Measurements from ENCODE around the gene SLC1A2. TPM values are rescaled to one million over a fixed set of nuclear protein-coding genes. Genes with fewer than 3 reads are reported as not detected.

The SLC1A2 gene
- total RNA-seq, 2 donors from 2014 or later, result 1.9 to 2.9 TPM

DNA sequence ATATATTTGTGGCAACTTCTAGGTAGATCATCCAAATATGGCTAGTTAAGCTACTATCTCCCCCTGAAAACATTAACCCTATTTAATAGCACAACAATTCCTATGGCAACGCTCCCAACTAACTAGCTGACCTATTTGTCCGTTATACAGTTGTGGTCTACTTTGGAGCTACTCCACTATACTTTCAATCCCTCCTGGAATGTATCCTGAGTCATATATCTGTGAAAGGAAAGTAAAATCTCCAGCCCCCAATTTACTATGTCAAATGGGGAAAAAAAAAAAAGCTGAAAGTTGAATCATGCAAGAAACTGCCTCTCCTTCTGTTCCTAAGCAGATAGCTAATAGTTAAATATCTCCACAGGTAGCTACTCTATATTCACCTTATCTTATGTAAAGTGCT lies 151.9 kb downstream of the SLC1A2 start:
- intact Hi-C loops (cut with DNase I), result no loop called here
- no peak for DNase-seq (ENCODE audit: low spot score)

DNA sequence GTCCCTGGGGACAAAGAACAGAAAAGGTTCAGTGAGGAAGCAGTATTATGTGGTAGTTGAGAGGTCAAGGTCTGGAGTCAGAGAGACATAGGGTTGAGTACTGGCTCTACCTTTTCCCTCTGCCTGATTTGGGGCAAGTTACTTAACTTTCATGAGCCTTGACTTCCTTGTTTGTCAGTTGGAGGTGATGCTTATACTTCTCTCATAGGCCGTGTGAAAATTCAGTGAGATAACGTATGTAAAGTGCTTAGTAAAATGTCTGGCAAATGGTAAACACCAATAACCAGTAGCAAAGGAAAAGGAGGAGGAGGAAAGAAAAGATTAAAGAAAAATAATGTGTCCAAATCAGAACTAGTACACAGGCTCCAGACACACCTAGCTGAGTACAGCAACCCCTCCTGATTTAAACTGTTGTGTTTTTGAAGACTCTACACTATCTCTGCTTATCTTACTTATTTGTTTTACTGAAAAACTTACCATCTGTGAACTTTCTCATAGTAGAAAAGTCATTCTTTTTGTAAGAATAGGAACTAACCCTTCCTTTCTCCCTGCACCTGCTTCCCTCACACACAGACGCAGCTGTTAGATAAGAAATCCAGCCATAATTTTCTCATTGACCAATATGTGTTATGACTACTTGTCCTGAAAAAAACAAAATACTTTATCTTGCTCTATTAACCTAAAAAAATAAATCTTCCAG lies 153.5 kb downstream of the SLC1A2 start:
- intact Hi-C loops (cut with DNase I), result no loop called here
- DNase-seq (ENCODE audit: low spot score), result no peak

DNA sequence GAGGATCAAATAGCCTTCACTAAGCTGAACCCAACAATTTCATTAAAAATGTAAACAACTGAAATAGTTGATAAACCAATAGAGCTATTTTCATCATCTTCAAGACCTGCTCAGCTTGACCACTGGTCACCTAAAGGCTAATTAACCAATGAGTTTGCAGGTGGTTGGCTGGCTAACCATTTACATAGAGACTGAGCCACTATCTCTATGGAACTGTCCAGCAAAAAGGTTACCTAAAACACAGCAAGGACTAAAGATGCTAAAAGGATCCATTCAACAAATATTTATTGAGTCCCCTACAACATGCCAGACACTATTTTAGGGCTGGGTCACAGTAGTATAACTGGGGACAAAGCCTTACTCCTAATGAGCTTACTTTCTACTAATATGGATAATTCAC lies 156.6 kb downstream of the SLC1A2 start:
- intact Hi-C loops (cut with DNase I), result no loop called here
- no peak for DNase-seq (ENCODE audit: low spot score)

DNA sequence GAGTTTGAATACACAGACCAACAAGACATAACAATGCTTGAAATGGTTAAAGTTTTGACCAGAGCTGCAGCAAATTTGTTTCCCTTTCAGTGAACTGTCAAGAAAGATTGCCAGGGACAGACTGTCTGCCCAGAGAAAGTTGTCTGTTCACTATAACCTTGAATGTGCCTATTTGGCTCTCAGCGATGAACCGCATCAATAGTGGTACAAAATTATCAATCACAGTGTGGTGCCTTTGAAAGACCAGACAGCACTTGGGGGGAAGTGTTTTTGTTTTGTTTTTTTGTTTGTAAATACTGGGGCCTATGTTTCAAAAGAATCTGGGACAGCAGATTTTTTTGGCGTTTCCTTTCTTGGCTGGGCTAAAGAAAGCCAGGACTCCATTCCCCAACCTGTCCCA lies 157.3 kb downstream of the SLC1A2 start:
- intact Hi-C loops (cut with DNase I), result no loop called here
- no peak for DNase-seq (ENCODE audit: low spot score)

DNA sequence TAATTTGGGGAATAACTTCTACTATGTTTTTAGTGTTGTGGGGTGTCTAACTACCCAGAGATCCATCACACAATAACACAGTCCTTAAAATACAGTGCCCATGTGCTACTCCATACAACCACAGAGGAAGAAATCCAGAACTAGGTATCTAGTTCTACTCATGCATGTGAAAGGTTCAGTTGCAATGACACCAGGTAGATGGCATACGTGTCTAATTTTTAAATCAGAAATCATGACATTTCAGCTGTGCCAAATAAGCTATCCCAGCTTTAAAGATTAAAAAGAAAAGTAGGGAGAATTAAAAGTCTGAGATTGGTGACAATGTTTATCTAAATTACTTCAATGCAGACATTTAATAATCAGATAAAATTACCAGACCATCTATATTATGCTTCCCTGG lies 158.2 kb downstream of the SLC1A2 start:
- DNase-seq (ENCODE audit: low spot score), result no peak
- intact Hi-C loops (cut with DNase I), result no loop called here

DNA sequence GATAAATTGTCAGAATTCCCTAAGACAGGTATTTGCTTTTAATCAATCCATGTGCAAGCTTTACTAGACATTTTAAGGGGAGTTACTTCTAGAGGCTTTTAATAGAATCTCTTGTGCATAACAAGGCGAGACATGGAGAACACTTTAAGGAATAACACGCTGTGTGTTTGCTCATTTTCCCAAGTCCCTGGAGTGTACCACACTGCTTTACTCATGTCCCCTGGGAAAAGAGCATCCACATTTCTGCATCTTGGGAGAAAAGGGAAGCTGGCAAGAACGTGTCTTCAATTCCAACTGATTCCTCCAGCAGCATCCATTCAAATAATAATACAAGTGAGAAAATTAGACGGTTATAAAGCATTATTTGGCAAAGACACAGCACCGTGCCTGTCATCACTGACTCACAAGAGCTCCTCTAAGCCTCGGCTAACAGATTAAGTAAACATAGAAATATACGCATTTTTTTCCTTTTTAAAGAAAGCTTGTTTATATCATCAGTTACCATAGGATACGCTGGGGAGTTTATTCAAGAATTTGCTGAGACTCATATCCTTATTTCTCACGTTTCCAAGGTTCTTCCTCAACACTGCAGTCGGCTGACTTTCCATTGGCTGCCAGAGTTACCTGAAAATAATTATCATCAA lies 158.9 kb downstream of the SLC1A2 start:
- intact Hi-C loops (cut with DNase I), result no loop called here
- no peak for DNase-seq (ENCODE audit: low spot score)

DNA sequence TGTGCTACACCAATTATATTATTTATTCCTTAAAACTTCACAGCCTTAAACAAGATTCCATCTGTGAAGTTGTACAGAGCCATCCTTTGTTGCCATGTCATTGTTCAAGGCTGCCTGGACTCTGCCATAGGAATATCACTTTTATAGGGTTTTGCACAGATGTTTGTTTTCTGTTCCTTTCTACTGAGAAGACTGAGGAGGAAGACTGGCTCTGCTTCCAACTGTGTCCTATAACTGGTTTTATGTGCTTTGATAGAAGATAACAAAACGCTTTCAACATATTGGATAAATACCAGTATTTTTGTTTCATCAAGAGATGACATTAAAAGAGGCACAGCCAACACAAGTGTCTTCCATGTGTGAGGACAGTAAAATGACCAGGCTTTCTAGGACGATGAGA lies 159.8 kb downstream of the SLC1A2 start:
- no peak for DNase-seq (ENCODE audit: low spot score)
- intact Hi-C loops (cut with DNase I), result no loop called here

DNA sequence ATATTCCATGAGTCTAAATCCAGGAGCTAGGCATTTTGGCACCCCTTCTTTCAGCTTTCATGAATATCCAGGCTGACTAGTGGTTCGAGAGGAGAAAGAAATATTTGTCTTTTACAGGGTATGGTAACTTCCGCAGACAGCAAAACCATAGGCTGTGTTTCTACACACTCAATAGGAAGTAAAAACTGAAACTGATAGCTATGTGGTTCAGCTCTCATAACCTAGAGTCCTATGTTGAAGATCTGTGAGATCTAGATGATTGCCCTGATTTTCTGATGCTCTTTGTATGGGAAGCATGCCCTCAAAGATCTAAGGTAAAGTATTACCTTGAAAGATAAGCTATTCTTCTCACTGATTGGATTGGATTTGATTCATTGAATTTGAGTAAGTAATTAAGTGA lies 162.1 kb downstream of the SLC1A2 start:
- intact Hi-C loops (cut with DNase I), result no loop called here
- no peak for DNase-seq (ENCODE audit: low spot score)

DNA sequence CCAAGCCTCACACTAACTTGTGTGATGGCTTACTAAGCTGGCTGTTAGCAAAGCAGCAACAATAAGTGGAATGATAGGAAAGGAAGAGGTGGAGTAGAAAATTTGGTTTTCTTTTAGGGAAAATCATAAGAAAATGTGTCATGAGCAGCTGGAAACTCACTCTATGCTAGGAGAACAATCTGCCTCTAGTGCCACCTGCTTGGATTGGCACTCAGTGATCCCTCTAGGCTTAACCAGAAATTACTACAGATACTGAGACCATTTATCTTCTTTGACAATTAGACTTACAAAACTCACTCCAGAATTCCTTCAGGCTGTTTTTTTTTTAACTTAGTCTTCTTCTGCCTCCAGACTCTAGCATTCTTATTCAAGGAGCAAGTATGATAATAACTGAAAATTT lies 163.1 kb downstream of the SLC1A2 start:
- no peak for DNase-seq (ENCODE audit: low spot score)
- intact Hi-C loops (cut with DNase I), result no loop called here

DNA sequence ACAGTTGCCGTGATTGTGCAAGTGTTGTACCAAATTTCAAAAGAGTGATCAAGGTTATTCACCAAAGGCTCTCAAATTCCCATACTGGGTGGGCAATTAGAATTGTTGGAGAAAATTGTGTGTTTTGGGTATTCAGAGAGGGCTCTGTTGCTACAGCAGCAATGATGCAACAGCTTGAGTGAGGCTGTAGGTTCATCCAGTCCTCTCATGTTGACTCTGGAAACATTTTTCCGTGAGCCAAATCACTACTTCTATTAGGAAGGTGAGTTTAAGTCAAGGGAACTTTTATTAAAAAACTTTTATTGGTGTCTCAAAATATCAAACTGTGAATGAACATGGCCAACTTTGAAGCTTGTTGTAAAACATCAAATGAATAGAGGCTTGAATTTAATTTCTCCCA lies 163.8 kb downstream of the SLC1A2 start:
- intact Hi-C loops (cut with DNase I), result no loop called here
- DNase-seq (ENCODE audit: low spot score), result no peak

DNA sequence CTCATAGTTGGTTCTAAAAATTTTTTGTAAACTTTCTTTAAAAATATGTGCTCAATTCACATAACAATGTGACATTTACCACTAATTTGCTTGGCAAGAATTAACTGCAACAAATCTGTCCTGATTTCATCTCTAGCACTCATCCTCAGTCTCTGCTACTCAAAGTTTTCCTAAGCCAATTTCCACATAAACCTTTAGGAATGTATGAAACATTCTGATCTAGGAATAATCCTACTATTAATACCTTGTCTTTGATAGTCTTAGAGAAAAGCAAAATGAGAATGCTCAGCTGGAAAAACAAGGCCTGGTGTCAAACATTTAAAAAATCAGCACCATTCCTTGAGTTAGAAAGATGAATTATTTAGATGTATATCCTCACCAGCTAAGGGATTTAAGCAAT lies 166.1 kb downstream of the SLC1A2 start:
- intact Hi-C loops (cut with DNase I), result no loop called here
- DNase-seq (ENCODE audit: low spot score), result no peak

DNA sequence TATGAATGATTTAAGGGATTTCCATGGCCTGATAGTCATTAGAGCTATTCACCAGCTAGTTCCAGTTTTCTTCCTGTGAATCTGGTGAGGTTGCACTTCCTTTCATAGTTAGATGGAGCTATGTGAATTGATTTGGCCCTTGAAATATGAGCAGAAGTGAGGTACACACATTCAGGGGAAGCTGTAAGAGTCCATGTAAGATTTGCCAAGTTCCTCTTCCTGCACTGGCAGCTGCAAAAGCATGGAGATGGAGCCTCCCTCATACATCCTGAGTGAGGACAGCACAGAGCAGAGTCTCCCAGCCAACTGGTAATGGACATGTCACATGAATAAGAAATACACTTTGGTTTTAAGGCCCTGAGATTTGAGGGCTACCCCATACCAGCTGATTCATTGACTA lies 168.7 kb downstream of the SLC1A2 start:
- intact Hi-C loops (cut with DNase I), result no loop called here
- DNase-seq (ENCODE audit: low spot score), result no peak

DNA sequence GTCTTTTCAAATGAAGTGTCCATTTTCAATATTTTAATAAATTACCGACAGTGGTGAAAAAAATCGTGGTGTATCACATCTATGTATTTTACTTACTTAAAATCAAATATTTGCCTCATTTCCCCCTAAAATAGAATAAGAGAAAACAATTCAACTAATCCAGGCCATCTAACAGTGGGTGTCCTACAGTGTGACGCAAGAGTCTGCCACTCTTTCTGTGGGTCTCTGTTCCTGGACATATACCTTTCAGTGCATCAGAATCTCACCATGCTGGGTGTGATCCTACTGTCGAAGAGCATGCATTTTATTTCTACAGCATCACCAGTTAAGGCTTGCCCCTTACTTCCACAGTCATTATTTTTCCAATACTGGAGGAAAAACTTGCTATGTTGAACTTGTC lies 169.2 kb downstream of the SLC1A2 start:
- DNase-seq (ENCODE audit: low spot score), result no peak
- intact Hi-C loops (cut with DNase I), result no loop called here

DNA sequence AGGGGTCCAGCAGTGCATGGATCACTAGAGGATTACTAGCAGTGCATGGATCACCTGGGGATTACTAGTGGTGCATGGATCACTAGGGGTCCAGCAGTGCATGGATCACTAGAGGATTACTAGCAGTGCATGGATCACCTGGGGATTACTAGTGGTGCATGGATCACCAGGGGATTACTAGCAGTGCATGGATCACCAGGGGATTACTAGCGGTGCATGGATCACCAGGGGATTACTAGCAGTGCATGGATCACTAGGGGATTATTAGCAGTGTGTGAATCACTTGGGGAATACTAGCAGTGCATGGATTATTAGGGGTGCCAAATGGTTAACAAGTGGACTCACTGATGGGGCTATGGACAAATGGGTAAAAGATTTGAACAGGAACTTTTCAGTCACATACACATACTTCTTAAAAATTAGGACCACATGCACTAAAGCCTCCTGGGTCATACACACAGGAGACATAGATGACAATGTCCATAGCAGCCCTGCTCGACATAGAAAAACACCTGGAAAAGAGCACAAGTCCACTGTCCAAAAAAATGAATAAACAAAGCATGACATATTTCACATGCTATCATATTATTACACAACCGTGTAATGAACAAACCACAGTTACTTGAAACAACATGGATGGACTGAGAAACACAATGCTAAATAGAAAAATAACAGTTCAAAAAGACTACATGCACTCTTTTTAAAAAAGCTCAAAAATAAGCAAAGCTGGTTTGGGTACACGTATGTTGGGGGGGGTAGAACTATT lies 170.6 kb downstream of the SLC1A2 start:
- no peak for DNase-seq (ENCODE audit: low spot score)
- intact Hi-C loops (cut with DNase I), result loop anchor here in 1 of 2 donors (5.0 kb wide), 1 partner anchor 1334 kb away; no protein-coding TSS in a partner anchor

DNA sequence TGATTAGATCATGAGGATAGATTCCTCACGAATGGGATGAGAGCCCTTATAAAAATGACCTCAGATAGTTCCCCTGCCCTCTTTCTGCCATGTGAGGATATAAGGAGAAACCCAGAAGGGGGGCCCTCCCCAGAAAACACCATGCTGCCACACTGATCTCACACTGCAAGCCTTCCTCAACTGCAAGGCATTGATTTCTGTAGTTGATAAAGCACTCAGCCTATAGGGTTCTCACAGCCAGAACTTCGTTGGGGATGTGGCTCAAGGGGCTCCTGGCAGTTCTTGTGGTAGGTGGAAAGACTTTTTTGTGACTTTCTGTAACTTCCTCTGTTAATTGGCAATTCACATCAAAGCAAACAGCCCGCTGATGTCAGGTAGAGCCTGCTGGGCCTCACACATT lies 171.5 kb downstream of the SLC1A2 start:
- DNase-seq (ENCODE audit: low spot score), result no peak
- intact Hi-C loops (cut with DNase I), result loop anchor here in 1 of 2 donors (5.0 kb wide), 1 partner anchor 1334 kb away; no protein-coding TSS in a partner anchor

DNA sequence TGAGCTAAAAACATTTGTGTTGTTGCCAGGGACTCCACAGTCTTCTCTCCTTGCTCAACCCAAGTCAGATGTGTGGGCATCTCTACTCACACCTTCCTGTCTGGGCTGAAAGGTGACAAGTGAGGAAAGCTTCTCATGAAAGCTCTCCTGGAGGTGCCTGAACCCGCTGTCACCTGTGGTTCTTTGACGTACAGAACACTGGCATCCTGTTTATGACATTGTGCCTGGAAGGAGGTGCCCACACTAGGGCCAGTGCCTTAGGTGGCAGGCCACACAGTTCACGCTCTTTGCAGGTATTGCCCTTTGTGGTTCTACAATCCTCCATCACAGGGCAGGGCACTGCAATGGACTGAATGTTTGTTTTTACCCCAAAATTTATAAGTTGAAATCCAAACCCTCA lies 171.9 kb downstream of the SLC1A2 start:
- no peak for DNase-seq (ENCODE audit: low spot score)
- intact Hi-C loops (cut with DNase I), result loop anchor here in 1 of 2 donors (5.0 kb wide), 1 partner anchor 1335 kb away; no protein-coding TSS in a partner anchor

DNA sequence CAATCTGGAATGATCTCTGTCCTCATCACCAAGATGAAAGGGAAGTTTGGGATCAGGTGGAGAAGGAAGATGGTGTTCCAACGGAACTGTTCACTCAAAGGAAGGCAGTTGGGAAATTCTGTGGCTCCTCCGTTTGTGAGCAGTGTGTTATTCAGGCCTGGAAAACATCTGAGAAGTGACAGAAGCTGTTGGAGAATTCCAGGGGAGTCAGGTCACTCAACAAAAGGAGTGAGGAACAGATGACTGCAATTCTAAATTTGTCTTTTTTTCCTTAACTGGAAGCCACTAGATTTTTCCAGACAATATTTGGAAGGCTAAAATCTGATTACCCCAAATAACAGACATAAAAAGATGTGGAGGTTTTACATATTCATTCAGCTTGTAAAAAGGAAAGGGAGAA lies 172.6 kb downstream of the SLC1A2 start:
- DNase-seq (ENCODE audit: low spot score), result no peak
- intact Hi-C loops (cut with DNase I), result loop anchor here in 1 of 2 donors (5.0 kb wide), 1 partner anchor 1336 kb away; no protein-coding TSS in a partner anchor

DNA sequence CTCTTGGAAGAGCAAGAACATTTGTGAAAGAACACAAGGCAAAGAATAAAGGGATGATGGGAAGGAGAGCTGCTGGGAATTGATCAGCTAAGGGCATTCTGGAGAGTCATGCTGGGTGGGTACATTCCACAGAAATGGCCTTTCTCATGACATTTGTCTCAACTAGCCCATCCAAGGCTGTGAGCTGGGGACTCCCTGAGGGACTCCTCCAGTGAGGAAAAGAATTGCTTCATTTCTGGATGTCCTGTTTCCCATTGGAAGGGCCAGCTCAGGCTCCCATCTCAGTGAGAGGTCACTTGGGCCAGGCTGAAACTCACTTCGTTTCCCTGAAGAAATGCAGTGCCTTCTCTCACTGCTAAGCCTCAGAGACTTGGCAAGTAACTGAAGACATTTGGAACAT lies 173.6 kb downstream of the SLC1A2 start:
- DNase-seq (ENCODE audit: low spot score), result no peak
- intact Hi-C loops (cut with DNase I), result loop anchor here in 1 of 2 donors (5.0 kb wide), 1 partner anchor 1337 kb away; no protein-coding TSS in a partner anchor

DNA sequence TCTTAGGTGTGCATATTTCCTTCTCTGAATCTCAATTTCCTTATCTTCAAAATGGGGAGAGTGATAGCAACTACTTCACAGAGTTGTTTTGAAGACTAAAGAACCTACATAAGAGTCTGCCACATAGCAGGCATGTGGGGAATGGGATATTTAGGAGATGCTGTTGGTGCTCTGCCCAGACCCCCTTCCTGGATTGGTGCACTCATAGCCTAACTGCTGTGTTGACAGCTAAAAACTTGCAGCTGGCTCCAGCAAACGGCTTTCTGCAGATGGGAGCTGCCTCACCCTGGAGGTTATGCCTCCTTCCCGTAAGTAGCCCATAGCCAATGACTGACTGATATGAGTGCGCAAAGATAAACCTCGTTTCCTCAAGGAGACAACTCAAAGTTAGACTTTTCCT lies 174.3 kb downstream of the SLC1A2 start:
- intact Hi-C loops (cut with DNase I), result loop anchor here in 1 of 2 donors (5.0 kb wide), 1 partner anchor 1337 kb away; no protein-coding TSS in a partner anchor
- no peak for DNase-seq (ENCODE audit: low spot score)

DNA sequence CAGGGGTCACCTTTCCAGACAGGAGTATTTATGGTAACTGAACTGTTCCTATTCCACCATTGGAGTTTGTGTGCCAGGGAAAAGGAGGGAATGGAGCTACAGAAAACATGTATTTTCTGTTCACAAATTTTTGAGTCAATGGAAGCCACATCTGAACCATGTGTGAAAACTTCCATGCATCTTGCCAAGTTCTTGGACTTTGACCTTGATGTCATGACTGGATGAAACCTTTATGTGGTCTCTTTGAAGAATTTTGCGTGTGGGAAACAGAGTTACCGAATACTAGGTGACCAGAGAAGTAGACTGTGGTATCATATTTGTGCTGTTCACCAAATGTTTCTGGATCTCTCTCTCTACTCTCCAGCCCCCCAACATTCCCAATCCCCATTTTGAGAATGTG lies 175.6 kb downstream of the SLC1A2 start:
- DNase-seq (ENCODE audit: low spot score), result no peak
- intact Hi-C loops (cut with DNase I), result no loop called here
